DND-41 (cell line): ENCODE measurements around the gene CST5.
A peak's percentile ranks its signal among the peaks of the same experiment; 100 is the strongest.

ENCODE experiments used
- ATAC-seq: fragments of 200-7000 bp; cut with Tn5 transposase; 3 replicates; pipeline ENCODE4 v1.9.1; 2021; ENCODE audit warnings: low read depth; ENCODE audit not compliant: insufficient read depth
- DNase-seq: peaks from one replicate; pipeline ENCODE4 v3.0.0-alpha.2; 2020
- H2AFZ ChIP-seq: 2 replicates; pipeline ENCODE4 v1.6.0; 2012; ENCODE audit warnings: low read depth, low read length
- H3K27ac ChIP-seq: 2 replicates; pipeline ENCODE4 v1.5.1; 2012; ENCODE audit warnings: low read length, inconsistent platforms
- H3K27me3 ChIP-seq: fragments of 200-600 bp; sonication (generic); 2 replicates; pipeline ENCODE4 v1.6.0; 2012; ENCODE audit warnings: low read length, mild to moderate bottlenecking, inconsistent platforms; ENCODE audit not compliant: insufficient read depth, poor library complexity
- H3K36me3 ChIP-seq: 2 replicates; pipeline ENCODE4 v1.5.1; 2012; ENCODE audit warnings: low read length, inconsistent platforms; ENCODE audit not compliant: insufficient read depth
- H3K4me1 ChIP-seq: 2 replicates; pipeline ENCODE4 v1.5.1; 2012; ENCODE audit warnings: mild to moderate bottlenecking, low read length; ENCODE audit not compliant: insufficient read depth
- H3K4me2 ChIP-seq: 2 replicates; pipeline ENCODE4 v1.6.0; 2012; ENCODE audit warnings: mild to moderate bottlenecking, moderate library complexity, low read length, inconsistent platforms; ENCODE audit not compliant: insufficient read depth
- H3K4me3 ChIP-seq, 2 experiments: fragments of 200-600 bp in 1 of 2; shearing (Covaris generic) in 1 of 2; 2 replicates each; pipeline ENCODE4 v1.5.1; 2012 to 2016; ENCODE audit warnings: inconsistent platforms in 2 of 2, low read length in 2 of 2, mild to moderate bottlenecking in 2 of 2, low read depth in 1 of 2, moderate library complexity in 1 of 2
- H3K79me2 ChIP-seq: 2 replicates; pipeline ENCODE4 v1.6.0; 2012; ENCODE audit warnings: low read length, inconsistent platforms; ENCODE audit not compliant: insufficient read depth
- H3K9ac ChIP-seq: 2 replicates; pipeline ENCODE4 v1.6.0; 2012; ENCODE audit warnings: low read depth, mild to moderate bottlenecking, inconsistent platforms, low read length, moderate library complexity
- H3K9me3 ChIP-seq: 2 replicates; pipeline ENCODE4 v1.5.1; 2012; ENCODE audit warnings: low read length, moderate library complexity, mild to moderate bottlenecking, inconsistent platforms; ENCODE audit not compliant: insufficient read depth, severe bottlenecking
- H4K20me1 ChIP-seq: 2 replicates; pipeline ENCODE4 v1.6.0; 2012; ENCODE audit warnings: low read length; ENCODE audit not compliant: insufficient read depth
- EZH2 ChIP-seq: IDR thresholded peaks from 3 replicates; pipeline ENCODE4 v1.6.1; 2012; ENCODE audit warnings: borderline replicate concordance, low read depth, mild to moderate bottlenecking, moderate library complexity, low read length, inconsistent platforms; ENCODE audit not compliant: severe bottlenecking
- TF ChIP-seq, protein P1 (sequence below): IDR thresholded peaks from 2 replicates; pipeline ENCODE4 v1.5.1; 2012; ENCODE audit warnings: borderline replicate concordance, low read length, moderate library complexity, mild to moderate bottlenecking; ENCODE audit not compliant: poor library complexity, severe bottlenecking; ENCODE audit errors: extremely low read depth

CST5 gene

DNA sequence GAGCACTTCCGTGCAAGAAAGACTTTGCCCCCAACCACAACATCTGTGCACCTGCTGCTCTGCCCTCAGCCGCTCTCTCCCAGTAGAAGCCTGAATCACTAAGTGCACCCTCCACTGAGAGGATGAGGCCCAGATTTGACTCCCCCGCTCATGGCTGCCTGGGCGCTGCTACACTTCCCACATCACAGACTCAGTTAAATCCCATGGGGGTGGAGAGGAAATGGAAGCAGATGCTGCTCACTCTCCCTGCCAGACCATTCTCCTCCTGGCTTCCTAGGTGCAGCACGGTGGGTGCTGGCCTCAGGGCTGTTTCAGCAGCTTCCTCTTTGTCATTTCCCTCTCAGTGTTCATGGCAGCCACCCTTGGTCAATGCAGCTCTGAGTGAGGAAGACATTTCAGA, 4.8 kb downstream of the CST5 start:
- Histone ChIP-seq H3K9me3 (no peaks in the 10 kb centered on the region), H4K20me1 (no peaks in the 10 kb centered on the region), H2AFZ (peak overlapping the region; percentile 18; the same call in 1 of the 2 replicates), H3K27me3 (no peaks in the 10 kb centered on the region), H3K79me2 (no peaks in the 10 kb centered on the region), H3K4me3 (no peak overlapping the region), H3K4me2 (peak overlapping the region; percentile 49), H3K27ac (peak overlapping the region; percentile 84), H3K9ac (peak overlapping the region; percentile 23; the same call in 1 of the 2 replicates), H3K36me3 (no peaks in the 10 kb centered on the region), H3K4me1 (peaks cover 58% of the 10 kb centered on the region)
- ATAC-seq (peak; percentile 95), DNase-seq (peak; percentile 97)
- no peak for TF ChIP-seq EZH2
- TF ChIP-seq, protein P1, sequence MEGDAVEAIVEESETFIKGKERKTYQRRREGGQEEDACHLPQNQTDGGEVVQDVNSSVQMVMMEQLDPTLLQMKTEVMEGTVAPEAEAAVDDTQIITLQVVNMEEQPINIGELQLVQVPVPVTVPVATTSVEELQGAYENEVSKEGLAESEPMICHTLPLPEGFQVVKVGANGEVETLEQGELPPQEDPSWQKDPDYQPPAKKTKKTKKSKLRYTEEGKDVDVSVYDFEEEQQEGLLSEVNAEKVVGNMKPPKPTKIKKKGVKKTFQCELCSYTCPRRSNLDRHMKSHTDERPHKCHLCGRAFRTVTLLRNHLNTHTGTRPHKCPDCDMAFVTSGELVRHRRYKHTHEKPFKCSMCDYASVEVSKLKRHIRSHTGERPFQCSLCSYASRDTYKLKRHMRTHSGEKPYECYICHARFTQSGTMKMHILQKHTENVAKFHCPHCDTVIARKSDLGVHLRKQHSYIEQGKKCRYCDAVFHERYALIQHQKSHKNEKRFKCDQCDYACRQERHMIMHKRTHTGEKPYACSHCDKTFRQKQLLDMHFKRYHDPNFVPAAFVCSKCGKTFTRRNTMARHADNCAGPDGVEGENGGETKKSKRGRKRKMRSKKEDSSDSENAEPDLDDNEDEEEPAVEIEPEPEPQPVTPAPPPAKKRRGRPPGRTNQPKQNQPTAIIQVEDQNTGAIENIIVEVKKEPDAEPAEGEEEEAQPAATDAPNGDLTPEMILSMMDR = no peak

DNA sequence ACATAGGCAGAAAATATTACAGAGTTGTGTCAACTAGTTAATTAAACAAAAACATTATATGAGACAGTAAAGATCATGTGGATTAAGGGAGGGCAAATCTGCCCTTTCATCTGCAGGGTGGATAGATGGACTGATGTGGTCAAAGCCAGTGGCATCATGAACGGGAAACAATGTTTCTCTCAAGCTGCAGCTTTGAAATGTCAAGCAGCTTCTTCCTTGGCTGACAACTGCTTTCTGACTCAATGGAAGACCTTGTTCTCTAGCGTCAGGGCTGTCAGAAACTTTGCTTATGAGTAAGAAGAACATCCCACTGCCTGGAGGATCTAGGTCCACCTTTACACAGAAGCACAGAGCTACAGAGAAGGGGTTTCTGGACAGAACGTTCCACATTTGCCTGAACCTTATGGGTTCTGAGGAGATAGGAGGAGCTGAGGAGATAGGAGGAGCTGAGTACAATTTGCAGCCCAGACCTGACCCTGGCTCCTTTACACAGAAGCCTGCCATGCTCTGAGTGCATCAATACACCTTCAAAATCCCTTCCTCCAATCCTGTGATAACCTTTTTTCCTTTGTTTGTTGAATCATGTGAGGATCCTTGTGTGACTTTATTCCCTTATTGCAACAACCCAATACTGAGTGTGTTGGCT, 6.1 kb downstream of the CST5 start:
- no peaks in the 10 kb centered on the region for H3K36me3 ChIP-seq
- H3K79me2 ChIP-seq = no peaks in the 10 kb centered on the region
- H3K27me3 ChIP-seq = no peaks in the 10 kb centered on the region
- H3K4me2 ChIP-seq = peak overlapping the region; percentile 49; the same call in 1 of the 2 replicates
- H3K4me1 ChIP-seq = peaks cover 66% of the 10 kb centered on the region
- no peak overlapping the region; the same call in 1 of the 2 replicates for H2AFZ ChIP-seq
- DNase-seq (peak; percentile 55), ATAC-seq (no peak)
- H3K9me3 ChIP-seq = no peaks in the 10 kb centered on the region
- peak overlapping the region; percentile 84 for H3K27ac ChIP-seq
- no peak for TF ChIP-seq EZH2
- TF ChIP-seq, protein P1 = no peak
- H3K4me3 ChIP-seq = no peak overlapping the region
- H4K20me1 ChIP-seq = no peaks in the 10 kb centered on the region
- peak overlapping the region; percentile 7; the same call in 1 of the 2 replicates for H3K9ac ChIP-seq

DNA sequence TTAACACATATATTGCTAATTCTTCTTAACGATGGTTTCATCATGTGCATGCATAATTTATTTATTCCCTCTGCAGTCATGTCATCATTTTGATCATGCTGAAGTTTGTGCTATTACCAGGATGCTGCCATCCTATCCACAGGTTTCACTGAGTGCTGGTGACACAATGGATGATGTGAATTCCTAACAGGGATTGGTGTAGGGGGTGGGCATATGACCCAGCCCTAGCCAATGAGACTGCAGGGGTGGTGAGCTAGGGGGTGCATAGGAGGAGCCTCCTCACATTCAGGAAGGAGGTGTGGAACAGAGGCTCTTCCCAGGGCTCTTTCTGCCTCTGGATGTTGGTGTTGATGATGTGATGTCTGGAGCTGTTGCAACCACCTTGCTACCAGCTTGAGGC, 7.5 kb downstream of the CST5 start:
- Histone ChIP-seq H3K79me2 (no peaks in the 10 kb centered on the region), H3K36me3 (no peaks in the 10 kb centered on the region), H2AFZ (no peak overlapping the region), H3K4me1 (peaks cover 69% of the 10 kb centered on the region), H3K27ac (0 out of 2 replicates have a peak overlapping the region, but pooled peaks have one; percentile 8), H3K4me2 (no peak overlapping the region), H3K27me3 (no peaks in the 10 kb centered on the region), H3K4me3 (no peak overlapping the region), H3K9me3 (no peaks in the 10 kb centered on the region), H3K9ac (no peak overlapping the region), H4K20me1 (no peaks in the 10 kb centered on the region)
- ATAC-seq (no peak), DNase-seq (no peak)
- TF ChIP-seq, protein P1 = no peak
- TF ChIP-seq EZH2 = no peak
